Omental fat pad (tissue), 4 donors: ENCODE results near the gene C14orf119. TPM values are rescaled to one million over a fixed set of nuclear protein-coding genes. Genes with fewer than 3 reads are reported as not detected.

Source experiments
- ATAC-seq: fragments of 150-250 bp; one replicate; pipeline ENCODE4 v1.9.1; 2016; ENCODE audit warnings: mild to moderate bottlenecking, moderate library complexity; ENCODE audit not compliant: low FRiP score
- DNase-seq: peaks from one replicate; pipeline ENCODE4 v3.0.0-alpha.2; 2019; ENCODE audit warnings: low spot score
- total RNA-seq, 4 donors: library from RNA; depleted of rRNA; stranded (reverse); fragments of >200 nt; gene quantifications; one replicate each; pipeline ENCODE4 v1.1.0, GENCODE V29; 2016
- TF ChIP-seq, protein P1 (sequence below), 3 donors: fragments of 450-650 bp; IDR thresholded peaks; one replicate each; pipeline ENCODE4 v1.5.1; 2016 to 2017; ENCODE audit warnings: antibody characterized with exemption in 3 of 3, mild to moderate bottlenecking in 3 of 3, moderate library complexity in 2 of 3

The C14orf119 gene
- total RNA-seq, 4 donors from 2014 or later, result 39.2 to 46.7 (median 43.6) TPM

- ATAC-seq, result peak; percentile 80
- TF ChIP-seq, protein P1, sequence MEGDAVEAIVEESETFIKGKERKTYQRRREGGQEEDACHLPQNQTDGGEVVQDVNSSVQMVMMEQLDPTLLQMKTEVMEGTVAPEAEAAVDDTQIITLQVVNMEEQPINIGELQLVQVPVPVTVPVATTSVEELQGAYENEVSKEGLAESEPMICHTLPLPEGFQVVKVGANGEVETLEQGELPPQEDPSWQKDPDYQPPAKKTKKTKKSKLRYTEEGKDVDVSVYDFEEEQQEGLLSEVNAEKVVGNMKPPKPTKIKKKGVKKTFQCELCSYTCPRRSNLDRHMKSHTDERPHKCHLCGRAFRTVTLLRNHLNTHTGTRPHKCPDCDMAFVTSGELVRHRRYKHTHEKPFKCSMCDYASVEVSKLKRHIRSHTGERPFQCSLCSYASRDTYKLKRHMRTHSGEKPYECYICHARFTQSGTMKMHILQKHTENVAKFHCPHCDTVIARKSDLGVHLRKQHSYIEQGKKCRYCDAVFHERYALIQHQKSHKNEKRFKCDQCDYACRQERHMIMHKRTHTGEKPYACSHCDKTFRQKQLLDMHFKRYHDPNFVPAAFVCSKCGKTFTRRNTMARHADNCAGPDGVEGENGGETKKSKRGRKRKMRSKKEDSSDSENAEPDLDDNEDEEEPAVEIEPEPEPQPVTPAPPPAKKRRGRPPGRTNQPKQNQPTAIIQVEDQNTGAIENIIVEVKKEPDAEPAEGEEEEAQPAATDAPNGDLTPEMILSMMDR (IDR thresholded peaks at IDR 0.05), result no peak
- DNase-seq, result peak; percentile 47
Measured at GRCh38 chr14:23094666-23095195, 574 bp upstream of the C14orf119 start, which contains the start of gene ACIN1. Gene ACIN1, minus strand, starts transcription at chr14:23095136. Its CDS starts 24 bp downstream, at chr14:23095112.

DNA sequence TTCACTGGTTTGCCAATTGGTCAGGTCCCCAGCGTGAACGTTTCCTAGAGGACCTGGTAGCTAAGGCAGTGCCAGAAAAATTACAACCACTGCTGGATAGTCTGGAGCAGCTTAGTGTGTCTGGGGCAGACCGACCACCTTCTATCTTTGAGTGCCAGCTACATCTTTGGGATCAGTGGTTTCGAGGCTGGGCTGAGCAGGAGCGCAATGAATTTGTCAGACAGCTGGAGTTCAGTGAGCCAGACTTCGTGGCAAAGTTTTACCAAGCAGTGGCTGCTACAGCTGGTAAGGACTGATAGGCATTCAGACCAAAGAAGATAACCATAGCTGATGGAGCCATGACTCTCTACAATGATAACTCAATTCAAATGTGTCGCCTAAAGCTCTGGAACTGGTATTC lies 2.5 kb downstream of the C14orf119 start:
- no peak for DNase-seq
- TF ChIP-seq, protein P1 (IDR thresholded peaks at IDR 0.05), result no peak
- no peak for ATAC-seq

GRCh38 chr14:23099212-23099861 lies 4.0 kb downstream of the C14orf119 start:
- TF ChIP-seq, protein P1 (IDR thresholded peaks at IDR 0.05), result no peak
- DNase-seq (no peak), ATAC-seq (no peak)

DNA sequence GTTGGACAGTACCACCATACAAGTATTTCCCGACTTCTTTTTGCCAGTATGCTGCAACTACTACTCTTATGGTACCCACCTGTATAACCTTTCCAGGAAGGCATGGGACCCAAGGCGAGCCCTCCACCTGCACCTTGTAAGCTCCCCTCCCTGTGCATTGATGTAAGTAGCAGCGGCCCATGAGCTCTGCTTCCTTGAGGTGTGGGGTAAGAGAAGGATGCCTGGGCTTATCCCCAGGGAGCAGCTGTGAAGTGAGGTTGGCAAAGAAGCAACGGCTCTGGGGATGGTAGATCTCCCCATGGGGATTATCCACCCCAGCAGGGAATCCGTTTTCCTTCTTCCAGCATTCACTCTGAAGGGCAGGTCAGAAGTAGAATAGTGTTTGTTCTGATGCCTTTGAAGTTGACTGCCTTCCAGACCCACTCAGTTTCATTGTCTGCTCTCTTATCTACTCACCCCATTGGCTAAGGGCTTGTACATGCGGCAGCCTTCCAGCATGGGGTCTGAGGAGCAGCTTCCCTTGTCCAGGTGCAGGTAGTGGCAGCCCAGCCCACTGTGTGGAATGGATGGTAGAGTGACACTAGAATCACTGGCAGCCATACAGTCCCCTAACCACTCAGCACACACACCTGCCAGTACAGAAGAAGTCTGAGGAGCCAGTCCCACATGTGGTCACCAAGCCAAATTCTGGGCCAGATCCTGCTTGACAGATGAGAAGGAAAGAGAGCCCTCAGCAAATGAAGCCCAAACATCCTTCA lies 6.1 kb downstream of the C14orf119 start:
- DNase-seq (no peak), ATAC-seq (no peak)
- TF ChIP-seq, protein P1 (IDR thresholded peaks at IDR 0.05), result no peak

- no peak for ATAC-seq
- TF ChIP-seq, protein P1 (IDR thresholded peaks at IDR 0.05), result no peak
- DNase-seq, result no peak
Measured at GRCh38 chr14:23101986-23102625, 6.8 kb downstream of the C14orf119 start.

DNA sequence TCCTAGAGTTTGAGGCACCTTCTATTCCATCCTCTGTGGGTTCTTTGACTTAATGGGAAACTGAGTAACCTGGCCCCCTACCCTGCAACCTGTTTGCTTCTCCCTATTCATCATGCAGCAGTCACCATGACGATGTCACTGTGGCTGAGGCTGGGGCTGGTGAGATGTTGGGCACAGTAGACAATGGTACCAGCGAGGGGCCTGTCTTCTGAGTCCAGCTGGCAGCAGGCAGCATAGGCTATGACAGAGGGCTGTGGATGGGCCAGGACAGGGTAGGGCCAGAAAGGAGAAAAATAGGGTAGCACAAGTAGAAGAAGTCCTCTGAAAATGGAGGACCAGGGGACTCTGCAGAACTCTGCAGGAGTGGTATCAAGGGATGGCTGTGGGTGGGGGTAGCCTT lies 7.5 kb downstream of the C14orf119 start:
- ATAC-seq, result no peak
- no peak for DNase-seq
- TF ChIP-seq, protein P1 (IDR thresholded peaks at IDR 0.05), result no peak
